SK-N-MC (cell line): Measurements from ENCODE around the gene SDHAF3.

Source experiments
- EZH2 ChIP-seq: fragments of 200-600 bp; sonication (generic); IDR thresholded peaks from one replicate; pipeline ENCODE4 v1.6.1; 2017; ENCODE audit warnings: antibody characterized with exemption
- POLR2AphosphoS5 ChIP-seq: IDR thresholded peaks from 2 replicates; pipeline ENCODE4 v1.6.1; 2012; ENCODE audit warnings: mild to moderate bottlenecking, low read depth, low read length, borderline replicate concordance

GRCh38 chr7:97130417-97131139 lies 13.1 kb downstream of the SDHAF3 start:
- TF ChIP-seq EZH2 (no peak), POLR2AphosphoS5 (no peak)
